RWPE1 (cell line): ENCODE results near the gene CUL9.

Experiments used
- CTCF ChIA-PET: fragments of 350-600 bp; sonication (Branson Sonifier 250); formaldehyde crosslinking; extraction: SDS; loops from one replicate; lab custom pipeline; 2021; lab: Yijun Ruan, JAX
- POLR2A ChIA-PET: fragments of 400-600 bp; formaldehyde crosslinking; extraction: SDS; loops from one replicate; lab custom pipeline; 2020; ENCODE audit warnings: antibody characterized with exemption; ENCODE audit not compliant: low non-redundant PET; lab: Yijun Ruan, JAX
- DNase-seq: peaks from one replicate; pipeline ENCODE4 v3.0.0; 2012; ENCODE audit warnings: low spot score
- H3K27ac ChIP-seq: fragments of 450-650 bp; 2 replicates; pipeline ENCODE4 v1.5.1; 2017
- TF ChIP-seq, protein P1 (sequence below): fragments of 450-650 bp; conservative IDR thresholded peaks from 2 replicates; pipeline ENCODE4 v1.5.1; 2017; ENCODE audit warnings: low read depth, mild to moderate bottlenecking

CUL9 gene

DNA sequence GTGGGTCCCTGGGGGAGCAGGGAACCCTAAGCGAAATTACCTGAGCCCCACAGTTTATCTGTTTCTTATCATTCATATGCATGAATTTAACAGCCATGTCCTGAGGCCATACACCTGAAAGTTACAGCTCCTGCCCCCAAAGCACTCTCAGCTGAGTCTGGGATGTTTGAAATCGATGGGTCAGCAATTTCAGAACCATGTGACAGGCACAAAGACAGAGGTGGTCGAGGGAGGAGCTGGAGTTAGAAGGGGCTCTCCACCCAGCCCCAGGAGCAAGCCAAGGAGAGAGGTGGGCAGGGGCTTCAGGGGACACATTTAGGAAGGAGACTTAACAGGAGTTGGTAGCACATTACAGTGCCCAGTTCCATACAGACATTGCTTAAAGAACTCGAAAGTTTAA, 76.2 kb downstream of the CUL9 start:
- DNase-seq = no peak
- POLR2A ChIA-PET = no interaction called here
- CTCF ChIA-PET = interaction anchor here (1.1 kb wide), 1 partner anchor 29 kb away, joined by 3 read pairs; the partner anchor contains the start of gene DNPH1
- H3K27ac ChIP-seq = no peak overlapping the region
- TF ChIP-seq, protein P1, sequence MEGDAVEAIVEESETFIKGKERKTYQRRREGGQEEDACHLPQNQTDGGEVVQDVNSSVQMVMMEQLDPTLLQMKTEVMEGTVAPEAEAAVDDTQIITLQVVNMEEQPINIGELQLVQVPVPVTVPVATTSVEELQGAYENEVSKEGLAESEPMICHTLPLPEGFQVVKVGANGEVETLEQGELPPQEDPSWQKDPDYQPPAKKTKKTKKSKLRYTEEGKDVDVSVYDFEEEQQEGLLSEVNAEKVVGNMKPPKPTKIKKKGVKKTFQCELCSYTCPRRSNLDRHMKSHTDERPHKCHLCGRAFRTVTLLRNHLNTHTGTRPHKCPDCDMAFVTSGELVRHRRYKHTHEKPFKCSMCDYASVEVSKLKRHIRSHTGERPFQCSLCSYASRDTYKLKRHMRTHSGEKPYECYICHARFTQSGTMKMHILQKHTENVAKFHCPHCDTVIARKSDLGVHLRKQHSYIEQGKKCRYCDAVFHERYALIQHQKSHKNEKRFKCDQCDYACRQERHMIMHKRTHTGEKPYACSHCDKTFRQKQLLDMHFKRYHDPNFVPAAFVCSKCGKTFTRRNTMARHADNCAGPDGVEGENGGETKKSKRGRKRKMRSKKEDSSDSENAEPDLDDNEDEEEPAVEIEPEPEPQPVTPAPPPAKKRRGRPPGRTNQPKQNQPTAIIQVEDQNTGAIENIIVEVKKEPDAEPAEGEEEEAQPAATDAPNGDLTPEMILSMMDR = no peak

DNA sequence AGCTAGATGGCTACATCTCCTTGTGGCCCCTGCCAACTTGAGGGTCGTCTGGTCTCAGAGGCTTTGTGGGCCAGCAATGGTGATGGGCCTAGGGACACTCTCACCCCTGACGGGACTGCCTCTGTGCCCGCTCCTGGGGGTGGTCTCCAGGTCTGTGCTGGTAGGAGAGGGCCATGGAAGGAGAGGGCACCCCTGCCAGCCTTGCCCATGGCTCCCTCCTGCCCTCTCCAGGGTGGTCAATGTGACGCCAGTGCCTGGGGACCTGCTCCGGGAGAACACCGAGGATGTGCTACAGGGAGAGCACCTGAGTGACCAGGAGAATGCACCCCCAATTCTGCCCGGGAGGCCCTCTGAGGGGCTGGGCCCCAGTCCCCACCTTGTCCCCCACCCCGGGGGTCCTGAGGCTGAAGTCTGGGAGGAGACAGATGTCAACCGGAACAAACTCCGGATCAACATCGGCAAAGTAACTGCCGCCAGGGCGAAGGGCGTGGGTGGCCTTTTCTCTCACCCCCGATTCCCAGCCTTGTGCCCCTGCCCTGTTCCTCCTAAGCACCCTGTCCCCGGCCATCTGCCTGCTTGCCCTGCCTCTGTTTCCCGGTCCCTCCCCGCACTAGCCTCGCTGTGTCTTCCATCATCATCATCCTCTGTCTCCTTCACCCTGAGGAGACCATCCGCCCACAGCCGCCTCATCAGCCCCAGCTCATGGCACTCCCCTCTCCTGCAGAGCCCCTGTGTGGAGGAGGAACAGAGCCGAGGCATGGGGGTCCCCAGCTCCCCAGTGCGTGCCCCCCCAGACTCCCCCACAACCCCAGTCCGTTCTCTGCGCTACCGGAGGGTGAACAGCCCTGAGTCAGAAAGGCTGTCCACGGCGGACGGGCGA, 77.1 kb downstream of the CUL9 start:
- CTCF ChIA-PET = interaction anchor here (1.1 kb wide), 1 partner anchor 30 kb away, joined by 3 read pairs; the partner anchor contains the start of gene DNPH1
- TF ChIP-seq, protein P1 = no peak
- no peak overlapping the region for H3K27ac ChIP-seq
- POLR2A ChIA-PET = no interaction called here
- no peak for DNase-seq

DNA sequence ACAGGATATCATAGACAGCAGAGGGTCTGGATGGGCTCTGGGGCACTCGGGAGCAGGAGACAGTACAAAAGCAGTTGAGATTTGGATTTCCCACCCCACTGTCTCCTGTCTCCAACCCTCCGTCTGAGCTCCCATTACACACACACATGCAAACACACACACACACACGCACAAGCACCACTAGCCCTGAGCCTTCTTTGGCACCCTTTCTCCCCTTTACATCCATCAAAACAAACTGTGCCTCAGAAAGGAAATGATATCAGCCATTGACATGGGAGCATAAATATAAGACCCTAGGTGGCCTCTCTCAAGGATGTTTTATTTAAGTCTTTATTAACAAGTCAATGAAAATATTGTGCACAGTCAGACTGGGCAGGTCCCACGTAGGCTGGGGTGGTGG, 78.8 kb downstream of the CUL9 start:
- TF ChIP-seq, protein P1 = no peak
- ChIA-PET POLR2A (no interaction called here), CTCF (no interaction called here)
- H3K27ac ChIP-seq = no peak overlapping the region
- DNase-seq = no peak

DNA sequence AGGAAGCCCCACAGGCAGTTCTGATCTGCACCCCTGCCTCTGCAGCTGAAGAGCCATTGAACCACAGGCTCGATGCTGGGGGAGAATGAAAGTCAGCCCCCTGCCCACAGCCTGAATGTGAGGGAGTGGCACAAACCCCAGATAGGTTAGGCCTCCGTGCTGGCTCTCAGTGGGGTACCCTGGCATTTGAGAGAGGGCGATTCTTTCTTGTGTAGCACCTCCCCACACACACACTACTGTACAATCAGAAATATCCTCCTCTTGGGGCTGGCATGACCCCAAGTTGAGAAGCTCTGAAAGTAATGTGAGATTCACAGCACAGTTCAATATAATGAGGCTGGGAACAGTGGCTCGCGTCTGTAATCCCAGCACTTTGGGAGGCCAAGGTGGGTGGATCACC, 79.2 kb downstream of the CUL9 start:
- no peak for DNase-seq
- ChIA-PET POLR2A (no interaction called here), CTCF (no interaction called here)
- H3K27ac ChIP-seq = no peak overlapping the region
- TF ChIP-seq, protein P1 = no peak

DNA sequence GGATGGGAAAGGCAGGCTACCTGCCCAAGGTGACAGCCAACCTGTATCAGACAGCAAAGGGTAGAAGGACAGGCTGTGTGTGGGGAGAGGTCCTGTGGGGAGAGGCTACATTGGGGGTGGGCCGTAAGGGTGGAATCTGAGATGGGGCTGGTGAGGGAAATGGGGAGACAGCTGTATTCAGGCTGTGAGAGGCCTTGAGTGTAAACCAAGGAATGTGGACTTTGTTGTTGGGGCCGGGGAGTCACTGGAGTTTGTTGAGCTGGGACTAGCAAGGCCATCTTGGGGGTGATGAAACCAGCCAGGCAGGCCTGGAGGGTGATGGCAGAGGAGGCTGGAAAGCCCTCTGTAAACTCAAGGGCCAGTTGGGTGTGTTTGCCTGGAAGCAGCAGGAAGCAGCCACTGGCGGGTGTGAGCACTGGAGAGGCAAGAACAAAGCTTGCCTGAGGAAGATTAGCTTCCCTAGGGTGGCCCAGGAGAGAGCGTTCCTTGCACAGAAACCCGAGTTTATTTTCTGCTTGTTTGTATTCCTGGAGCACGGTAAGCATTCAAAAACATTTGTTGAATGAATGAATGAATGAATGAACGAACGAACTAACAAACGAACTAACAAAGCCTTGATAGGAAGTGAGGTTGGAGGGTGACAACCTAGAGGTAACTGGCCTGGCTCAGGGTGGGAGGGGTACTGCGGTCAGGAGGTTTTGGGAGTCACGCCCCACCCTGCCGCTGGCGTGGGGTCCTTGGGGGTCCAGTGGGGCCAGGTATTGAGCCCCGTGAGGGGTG, 80.2 kb downstream of the CUL9 start:
- H3K27ac ChIP-seq = no peak overlapping the region
- ChIA-PET POLR2A (no interaction called here), CTCF (interaction anchor here (2.2 to 3.3 kb wide), 2 partner anchors 72 to 245 kb away, joined by 16 to 18 read pairs; no protein-coding TSS in a partner anchor)
- TF ChIP-seq, protein P1 = no peak
- DNase-seq = no peak

DNA sequence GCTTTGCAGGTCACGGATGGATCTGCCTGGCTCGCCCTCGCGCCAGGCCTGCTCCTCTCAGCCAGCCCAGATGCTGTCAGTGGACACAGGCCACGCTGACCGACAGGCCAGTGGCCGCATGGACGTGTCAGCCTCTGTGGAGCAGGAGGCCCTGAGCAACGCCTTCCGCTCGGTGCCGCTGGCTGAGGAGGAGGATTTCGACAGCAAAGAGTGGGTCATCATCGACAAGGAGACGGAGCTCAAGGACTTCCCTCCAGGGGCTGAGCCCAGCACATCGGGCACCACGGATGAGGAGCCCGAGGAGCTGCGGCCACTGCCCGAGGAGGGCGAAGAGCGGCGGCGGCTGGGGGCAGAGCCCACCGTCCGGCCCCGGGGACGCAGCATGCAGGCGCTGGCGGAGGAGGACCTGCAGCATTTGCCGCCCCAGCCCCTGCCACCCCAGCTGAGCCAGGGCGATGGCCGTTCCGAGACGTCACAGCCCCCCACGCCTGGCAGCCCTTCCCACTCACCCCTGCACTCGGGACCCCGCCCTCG, 80.9 kb downstream of the CUL9 start:
- POLR2A ChIA-PET = no interaction called here
- DNase-seq = no peak
- CTCF ChIA-PET = interaction anchor here (0.7 to 3.3 kb wide), 6 partner anchors 14 to 244 kb away, joined by 3 to 18 read pairs (median 6); partner anchors contain the start of gene DNPH1
- no peak overlapping the region for H3K27ac ChIP-seq
- TF ChIP-seq, protein P1 = no peak
